ENCODE data around the gene ALOX15.
"Not testable (repeated sequence)": the region's sequence is repeated elsewhere in the genome, so short reads cannot be mapped to it uniquely, and the experiment has no call there.

ALOX15 gene, protein sequence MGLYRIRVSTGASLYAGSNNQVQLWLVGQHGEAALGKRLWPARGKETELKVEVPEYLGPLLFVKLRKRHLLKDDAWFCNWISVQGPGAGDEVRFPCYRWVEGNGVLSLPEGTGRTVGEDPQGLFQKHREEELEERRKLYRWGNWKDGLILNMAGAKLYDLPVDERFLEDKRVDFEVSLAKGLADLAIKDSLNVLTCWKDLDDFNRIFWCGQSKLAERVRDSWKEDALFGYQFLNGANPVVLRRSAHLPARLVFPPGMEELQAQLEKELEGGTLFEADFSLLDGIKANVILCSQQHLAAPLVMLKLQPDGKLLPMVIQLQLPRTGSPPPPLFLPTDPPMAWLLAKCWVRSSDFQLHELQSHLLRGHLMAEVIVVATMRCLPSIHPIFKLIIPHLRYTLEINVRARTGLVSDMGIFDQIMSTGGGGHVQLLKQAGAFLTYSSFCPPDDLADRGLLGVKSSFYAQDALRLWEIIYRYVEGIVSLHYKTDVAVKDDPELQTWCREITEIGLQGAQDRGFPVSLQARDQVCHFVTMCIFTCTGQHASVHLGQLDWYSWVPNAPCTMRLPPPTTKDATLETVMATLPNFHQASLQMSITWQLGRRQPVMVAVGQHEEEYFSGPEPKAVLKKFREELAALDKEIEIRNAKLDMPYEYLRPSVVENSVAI

DNA sequence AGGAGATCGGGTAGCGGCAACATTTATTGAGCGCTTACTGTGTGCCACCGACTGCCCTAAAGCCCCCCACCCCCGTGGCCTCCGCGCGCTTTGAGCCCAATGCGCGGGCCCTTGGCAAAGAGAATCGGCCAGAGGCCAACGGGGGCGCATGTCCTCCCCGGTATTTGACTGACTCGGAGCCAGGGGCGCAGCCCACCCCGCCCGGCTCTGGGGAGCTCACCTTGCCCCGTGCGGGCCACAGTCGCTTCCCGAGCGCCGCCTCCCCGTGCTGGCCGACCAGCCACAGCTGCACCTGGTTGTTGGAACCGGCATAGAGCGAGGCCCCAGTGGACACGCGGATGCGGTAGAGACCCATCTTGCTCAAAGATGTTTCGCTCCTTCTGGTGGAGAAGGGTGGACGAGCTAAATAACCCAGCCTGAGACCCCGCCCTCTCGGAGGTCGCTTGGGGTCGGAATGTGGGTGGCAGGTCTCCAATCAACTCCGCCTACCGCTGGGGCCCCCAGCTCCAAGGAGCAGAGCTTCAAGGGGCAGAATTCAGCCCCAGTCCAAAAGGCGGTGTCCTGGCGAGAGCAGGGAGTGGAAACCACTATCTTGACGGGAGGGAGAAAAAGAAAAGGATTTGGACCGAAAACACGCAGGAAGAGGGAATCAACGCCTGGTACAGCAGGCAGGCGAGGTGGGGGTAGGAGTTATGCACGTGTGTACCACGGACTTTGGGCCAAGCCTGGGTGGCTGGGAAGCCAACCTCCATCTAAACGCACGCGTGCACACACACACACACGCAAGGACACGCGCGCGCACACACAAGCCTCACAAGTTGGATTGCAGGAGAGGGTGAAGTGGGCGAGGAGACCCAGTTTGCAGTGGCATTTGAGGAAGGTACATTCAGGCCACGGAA is at the start of gene ALOX15:
Gene ALOX15 (minus strand): TSS at position 382 of the 899 bp plus-strand sequence. CDS start 27 bp downstream, at position 355.
- no peak for DNase-seq (ENCODE audit: low read depth in 2 of 2)

DNA sequence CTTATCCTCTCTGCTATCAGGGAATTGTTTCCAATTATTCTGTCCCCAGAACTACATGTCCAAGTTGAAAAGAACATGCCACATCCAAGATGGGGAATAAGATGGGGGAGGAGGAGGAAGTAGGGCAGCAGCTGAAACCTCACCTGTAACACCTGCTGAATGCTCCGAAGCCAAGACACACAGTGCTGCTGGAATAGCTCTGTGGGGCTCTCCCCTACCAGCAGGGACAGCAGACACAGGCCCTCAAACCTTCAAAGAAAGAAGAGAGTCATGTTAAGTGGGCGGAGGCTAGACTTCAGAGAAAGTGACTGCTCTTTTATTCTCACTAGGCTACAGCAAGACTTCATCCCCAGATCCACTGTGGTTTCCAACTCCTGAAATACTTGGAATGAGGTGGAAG is 49.3 kb upstream of the ALOX15 start:
- DNase-seq (ENCODE audit: low read depth in 2 of 2): no peak

DNA sequence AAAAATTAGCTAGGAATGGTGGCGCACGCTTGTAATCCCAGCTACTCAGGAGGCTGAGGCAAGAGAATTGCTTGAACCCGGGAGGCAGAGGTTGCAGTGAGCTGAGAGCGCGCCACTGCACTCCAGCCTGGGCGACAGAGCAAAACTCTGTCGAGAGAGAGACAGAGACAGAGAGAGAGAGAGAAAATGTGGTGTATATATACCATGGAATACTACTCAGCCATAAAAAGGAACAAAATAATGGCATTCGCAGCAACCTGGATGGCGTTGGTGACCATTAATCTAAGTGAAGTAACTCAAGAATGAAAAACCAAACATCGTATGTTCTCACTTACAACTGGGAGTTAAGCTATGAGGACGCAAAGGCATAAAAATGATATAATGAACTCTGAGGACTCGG is 48.4 kb upstream of the ALOX15 start:
- DNase-seq (ENCODE audit: low read depth in 2 of 2): not testable (repeated sequence)

DNA sequence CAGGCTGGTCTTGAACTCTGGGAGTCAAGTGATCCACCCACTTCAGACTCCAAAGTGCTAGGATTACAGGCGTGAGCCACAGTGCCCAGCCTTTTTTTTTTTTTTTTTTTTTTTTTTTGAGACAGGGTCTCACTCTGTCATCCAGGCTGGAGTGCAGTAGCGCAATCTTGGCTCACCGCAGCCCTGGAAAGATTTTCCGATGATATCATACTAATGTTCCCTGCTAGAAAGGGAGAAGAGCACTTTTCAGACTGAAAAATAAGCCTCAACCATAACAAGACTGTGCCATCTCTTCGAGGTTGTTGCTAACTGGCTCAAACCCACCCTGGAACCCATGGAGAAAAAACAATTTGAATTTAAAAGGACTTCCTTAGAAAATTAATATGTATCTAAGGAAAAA is 42.3 kb upstream of the ALOX15 start:
- not testable (repeated sequence) for DNase-seq (ENCODE audit: low read depth in 2 of 2)

DNA sequence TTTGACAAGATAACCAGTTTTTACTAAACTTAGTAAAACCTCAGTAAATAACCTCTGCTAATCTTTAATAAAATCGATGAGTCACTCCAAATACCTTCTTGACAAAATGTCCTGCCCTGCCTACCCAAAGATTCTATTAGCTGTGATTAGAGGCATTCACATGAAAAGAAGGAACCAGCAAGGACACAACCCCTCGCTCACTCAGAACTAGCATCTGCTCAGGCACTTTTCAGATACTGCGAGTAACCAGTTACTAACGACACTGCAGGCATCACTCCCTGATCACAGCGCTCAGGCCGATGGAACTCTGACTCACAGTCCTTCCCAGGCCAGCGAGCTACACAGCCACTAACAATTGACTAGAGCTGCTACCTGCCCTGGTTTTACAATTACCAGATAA is 38.2 kb upstream of the ALOX15 start:
- DNase-seq (ENCODE audit: low read depth in 2 of 2): no peak

DNA sequence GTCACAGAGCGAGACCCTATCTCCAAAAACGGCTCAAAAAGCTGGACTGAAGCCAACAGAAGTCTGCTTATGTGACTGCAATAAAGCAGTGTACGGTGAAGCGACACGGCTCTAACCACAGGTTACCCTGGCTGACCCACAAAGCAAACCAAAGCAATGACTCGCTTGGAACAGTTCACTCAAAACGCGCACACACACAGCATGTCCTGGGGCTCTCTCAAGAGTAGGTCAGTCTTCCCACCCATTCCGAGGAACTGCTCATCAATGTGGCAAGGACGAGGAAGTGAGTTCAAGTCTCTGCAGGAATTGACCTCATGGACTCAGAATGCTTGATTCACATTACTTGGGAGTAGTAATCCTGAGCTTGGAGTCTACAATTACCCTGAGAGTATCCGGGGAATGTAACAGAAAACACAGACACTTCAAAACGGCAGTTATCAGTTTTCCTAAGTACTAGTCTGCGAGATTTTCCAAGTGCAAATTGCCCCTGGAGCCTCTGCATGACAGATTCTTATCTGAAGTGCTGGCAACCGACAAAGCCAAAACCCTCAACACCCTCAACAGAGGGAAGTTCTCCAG is 37.1 kb upstream of the ALOX15 start:
- no peak for DNase-seq (ENCODE audit: low read depth in 2 of 2)

DNA sequence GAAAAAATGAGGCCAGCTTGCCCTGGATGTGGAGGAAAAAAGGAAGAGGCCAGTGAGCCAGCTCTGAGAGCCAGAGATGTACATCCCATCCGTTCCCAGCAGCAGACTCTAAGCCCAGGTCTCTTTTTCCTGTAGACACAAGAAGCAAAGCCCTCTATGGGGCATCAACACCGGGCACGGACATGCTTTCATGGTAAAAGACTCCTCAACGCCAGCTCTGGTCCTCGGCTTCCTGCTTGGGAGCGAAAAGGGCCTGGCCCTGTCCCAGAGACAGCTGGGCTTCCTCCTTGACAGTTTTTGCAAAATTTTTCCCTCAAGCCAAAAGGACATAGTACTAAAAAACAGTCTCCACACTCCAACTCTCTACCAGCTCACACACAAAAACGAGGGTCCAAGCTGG is 35.3 kb upstream of the ALOX15 start:
- DNase-seq (ENCODE audit: low read depth in 2 of 2): no peak

DNA sequence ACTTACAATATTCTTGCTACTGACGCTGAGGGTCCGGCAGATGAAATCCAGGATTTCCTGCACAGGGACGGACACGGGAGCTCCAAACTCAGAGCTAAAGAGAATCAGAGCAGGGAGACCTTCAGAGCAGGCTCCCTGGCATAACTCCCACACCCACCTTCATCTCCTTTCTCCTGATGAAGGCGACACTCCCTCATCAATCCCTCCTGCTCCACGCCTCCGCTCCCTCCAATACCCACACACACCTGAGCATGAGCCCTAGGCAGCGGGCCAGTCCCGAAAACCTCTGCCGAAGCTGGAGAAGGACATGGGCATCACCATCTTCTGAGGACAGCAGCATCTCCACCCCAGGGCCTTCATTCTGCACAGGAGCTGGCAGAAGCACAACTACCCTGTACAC is 34.3 kb upstream of the ALOX15 start:
- no peak for DNase-seq (ENCODE audit: low read depth in 2 of 2)

DNA sequence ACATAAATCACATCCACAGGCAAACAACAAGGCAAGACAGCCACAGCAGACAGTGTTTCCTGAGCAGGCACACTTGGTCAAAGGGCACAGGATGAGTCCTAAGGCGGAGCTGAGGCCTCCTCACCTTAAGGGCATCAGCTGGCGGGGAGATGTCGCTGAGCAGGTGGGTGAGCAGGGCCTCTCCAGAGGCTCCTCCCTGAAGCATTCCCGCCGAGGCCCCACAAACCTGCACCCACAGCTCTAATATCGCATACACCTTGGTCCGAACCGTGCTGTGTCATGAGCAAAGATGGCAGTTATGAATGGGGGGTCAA is 33.2 kb upstream of the ALOX15 start:
- DNase-seq (ENCODE audit: low read depth in 2 of 2): no peak

DNA sequence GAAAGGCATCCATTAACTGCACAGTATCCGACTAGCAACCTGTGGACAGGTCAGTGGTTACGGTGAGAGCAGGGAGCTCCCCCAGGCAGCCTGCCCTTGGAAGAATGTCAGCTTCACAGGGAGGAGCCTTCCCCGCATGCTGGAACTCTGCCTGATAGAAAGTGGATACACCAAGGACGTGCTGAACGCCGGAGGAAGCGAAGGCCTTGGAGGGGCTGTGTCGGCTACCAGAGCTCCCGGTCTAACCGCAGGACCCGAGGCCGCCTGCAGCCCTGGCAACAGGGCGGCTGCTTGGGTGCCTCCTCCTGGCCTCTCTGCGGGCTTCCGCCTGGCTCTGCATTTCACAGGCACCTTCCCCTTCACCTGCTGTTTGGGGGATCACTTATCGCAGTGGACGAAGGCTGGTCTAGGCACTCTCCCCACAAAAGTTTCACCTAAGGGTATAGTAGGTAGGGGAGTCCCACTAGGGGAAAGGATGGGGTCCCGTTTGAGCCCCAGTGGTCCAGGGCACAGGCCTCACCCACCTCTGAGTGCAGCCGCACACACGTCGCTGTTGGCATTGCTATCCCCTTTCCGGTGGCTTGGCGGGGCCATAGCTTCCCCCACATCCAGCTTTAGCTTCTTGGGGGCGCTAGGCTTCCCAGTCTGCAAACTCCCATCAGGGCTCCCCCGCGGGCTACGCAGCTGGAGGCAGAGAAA is 32.7 kb upstream of the ALOX15 start:
- no peak for DNase-seq (ENCODE audit: low read depth in 2 of 2)

DNA sequence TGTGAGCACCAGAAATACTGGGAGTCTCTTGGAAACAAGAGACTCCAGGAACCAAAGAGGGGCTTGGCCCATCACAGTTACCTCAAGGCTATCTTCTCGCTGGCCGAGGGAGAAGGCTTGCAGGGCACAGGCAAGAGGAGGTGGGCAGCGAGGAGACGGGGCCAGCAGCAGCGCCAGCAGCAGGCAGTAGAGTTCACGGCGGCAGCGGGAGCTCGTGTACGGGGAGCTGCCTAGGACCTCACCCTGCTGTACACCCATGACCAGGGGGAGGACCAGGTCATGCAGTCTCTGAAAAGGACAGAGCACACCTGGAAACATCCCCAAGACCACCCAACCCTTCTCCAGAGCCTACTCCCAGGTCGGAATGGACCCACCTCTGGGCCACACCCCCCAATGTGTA is 31.7 kb upstream of the ALOX15 start:
- no peak for DNase-seq (ENCODE audit: low read depth in 2 of 2)

DNA sequence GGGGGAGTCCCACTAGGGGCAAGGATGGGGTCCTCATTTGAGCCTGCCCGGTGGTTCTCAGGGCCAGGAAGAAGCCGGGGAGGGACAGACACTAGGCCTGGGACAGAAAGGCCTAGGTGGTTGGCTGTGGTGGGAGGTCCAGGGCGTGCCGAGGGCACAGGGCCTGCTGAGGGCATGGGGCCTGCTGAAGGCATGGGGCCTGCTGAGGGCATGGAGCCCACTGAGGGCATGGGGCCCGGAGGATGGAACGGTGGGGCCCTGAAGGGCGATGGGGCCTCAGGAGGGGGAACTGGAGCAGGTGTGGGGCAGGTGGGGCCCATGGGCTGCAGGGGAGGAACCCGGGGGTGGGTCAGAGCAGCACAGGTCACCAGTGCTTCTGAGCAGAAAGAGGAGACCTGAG is 31.3 kb upstream of the ALOX15 start:
- DNase-seq (ENCODE audit: low read depth in 2 of 2): no peak

DNA sequence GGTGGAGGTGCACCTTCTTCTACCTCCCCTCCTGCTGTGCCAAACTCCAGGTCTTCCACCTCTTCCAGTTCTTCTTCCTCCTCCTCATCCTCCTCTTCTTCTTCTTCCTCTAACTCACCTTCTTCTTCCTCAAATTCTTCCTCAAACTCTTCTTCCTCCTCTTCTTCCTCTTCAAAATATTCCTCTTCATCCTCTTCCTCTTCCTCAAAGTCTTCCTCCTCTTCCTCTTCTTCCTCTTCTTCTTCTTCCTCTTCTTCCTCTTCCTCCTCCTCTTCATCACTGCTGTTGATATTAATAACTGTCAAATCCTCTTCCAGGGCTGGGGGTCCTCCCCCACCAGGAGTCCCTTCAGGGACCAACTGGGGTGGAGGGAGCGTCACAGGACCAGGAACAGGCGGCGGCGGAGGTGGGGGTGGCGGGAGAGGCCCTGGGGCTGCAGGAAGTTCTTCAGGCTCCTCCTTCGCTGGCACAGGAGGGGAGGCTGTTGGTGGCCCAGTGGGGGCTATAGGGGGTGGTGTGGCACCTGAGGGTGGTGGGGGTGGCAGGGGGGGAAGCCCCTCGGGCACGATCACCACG is 30.7 kb upstream of the ALOX15 start:
- no peak for DNase-seq (ENCODE audit: low read depth in 2 of 2)

DNA sequence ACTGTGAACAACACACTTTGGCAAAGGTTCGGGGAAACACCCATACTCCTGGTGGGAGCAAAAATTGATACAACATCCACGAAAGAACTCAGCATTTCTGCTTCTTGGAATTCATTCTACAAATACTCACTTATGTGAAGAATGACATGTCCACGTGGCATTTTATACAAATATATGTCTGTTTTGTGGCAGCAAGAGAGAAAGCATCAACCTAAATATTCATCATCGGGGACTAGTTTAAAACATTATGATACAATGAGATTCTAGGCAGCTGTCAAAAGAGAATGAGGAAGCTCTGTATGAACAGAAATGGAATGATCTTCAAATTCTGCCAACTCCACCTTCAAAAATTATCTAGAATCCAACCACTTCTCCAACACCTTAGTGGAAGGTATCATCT is 25.7 kb upstream of the ALOX15 start:
- DNase-seq (ENCODE audit: low read depth in 2 of 2): no peak

DNA sequence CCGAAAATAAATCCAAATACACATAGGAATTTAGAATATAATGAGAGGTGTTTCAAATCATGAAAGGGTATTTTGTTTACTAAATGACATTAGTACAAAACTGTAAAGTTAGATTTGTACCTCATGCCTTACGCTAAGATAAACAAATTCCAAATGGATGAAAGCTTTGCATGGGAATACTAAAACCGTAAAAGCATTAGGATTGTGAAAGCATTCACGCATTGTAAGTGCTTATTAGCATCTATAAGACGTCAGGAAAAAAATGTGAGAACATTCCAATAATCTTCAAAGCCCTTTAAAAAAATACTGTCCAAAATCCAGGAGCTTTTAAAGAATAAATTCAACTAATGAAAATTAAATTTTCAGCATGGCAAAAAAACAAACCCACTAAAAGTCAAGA is 24.8 kb upstream of the ALOX15 start:
- DNase-seq (ENCODE audit: low read depth in 2 of 2): no peak

DNA sequence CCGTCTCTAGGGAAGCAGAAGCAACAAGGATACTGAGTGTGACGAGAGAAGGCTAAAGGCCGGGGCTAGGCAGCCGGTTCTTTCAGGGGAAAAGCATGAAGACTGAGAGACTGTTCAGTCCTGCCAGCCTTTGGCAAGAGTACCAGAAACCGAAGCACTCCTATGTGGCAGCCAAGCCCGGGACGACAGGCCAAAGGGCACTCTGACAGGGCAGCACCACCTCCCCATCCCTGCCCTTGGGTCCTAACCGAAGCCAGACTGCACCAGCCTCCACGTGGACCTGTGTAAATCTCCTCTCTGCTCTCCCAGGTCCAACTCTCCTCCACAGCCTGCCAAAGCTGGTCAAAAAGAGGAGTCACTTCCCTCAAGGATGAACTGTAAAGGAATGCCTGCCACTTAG is 23.5 kb upstream of the ALOX15 start:
- DNase-seq (ENCODE audit: low read depth in 2 of 2): no peak

DNA sequence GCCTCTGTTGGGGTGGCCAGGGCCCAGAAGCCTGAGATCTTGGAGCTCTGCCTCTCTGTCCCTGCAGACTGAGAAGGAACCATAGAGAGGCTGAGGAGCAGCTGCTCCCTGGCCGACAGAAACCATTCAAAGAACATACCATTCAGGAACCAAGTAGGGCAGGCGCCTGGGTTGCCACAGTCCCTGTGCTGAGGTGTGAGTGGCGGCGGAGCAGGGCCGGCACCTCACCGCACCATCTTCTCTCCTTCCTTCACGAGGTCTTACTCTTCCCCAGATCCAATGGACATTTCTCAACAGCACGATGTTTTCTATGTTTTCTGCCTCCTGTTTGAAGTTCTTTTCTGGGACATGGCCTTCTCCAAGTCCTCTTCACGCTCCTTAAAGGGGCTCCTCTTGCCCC is 22.8 kb upstream of the ALOX15 start:
- DNase-seq (ENCODE audit: low read depth in 2 of 2): no peak

DNA sequence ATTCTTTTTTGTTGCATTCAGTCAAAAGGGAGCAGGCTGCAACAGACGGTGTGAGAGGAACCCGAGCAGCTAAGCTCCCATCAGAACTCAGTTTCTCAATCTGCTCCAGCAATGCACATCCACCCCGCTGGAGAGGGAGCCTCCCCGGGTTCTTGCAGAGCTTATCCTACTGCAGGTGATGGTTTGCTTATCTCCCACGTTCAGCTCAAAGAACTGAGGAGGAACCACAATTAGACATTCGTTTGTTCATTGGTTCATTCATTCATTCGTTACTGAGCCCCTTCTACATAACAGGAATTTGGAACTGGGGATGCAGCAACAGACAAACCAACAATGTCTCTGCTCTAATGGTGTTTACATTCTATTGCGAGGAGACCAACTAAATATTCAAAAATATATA is 22.2 kb upstream of the ALOX15 start:
- no peak for DNase-seq (ENCODE audit: low read depth in 2 of 2)

DNA sequence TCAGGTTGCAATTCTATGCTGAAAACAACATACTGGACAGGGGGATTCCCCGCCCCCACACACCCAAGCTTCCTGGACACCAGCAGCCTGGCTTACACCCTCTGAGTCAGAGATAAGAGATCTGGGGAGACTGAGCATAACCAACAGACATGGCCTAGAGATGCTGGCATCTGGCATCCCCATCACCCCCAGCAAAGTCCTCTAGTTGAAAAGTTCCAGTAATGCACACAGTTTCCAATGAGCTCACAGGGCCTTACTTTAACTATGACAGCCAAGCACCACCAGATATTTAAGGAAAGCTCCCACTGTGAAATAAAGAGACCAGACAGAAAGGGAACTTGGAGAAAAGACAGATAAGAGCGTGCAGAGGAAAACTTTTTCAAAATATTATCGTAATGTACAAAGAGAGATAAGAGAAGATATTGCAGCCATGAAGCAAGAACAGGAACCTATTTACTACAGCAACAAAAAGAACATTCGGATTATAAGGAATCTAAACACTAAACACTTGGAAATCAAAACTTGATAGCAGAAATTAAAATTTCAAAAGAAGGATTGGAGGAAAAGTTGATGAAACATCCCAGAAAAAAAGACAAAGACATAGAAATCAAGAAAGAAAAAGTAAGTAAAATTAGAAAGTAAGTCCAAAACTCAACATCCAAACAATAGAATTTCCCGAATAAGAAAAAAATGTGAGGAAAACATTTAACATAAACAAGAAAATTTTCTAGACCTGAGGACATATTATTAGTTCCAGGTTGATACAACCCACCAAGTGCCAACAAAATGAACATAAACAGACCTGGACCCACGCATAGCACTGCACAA is 17.2 kb upstream of the ALOX15 start:
- peak in 1 of 2 donors; percentile 13 for DNase-seq (ENCODE audit: low read depth in 2 of 2)

DNA sequence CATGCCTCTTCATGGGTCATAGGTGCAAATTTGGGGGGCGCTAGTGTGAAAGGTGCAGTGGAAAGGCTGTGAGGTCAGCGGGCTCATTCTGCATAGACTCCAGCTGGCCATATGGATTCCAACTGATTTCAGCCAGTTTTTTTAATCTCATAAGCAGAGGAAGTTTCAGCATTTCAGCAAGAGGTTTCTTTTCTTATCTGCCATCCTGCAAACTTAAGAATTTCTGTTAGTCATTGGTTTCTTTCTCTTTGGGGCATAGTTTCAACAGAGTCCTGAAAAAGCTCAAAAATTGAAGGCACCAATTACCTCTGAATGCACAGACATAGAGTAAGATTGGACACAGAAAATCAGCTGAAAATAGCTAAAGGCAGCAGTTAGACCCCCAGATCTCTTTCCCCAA is 16.2 kb upstream of the ALOX15 start:
- no peak for DNase-seq (ENCODE audit: low read depth in 2 of 2)
